UCSD-AML1 (cell line): ENCODE results near the gene BMPR2.
"Not testable (repeated sequence)": the region's sequence is repeated elsewhere in the genome, so short reads cannot be mapped to it uniquely, and the experiment has no call there.

ENCODE experiments used
- DNase-seq: peaks from one replicate; lab custom pipeline; 2025; ENCODE audit not compliant: unreplicated experiment; lab: John Stamatoyannopoulos, UW

BMPR2 gene

DNA sequence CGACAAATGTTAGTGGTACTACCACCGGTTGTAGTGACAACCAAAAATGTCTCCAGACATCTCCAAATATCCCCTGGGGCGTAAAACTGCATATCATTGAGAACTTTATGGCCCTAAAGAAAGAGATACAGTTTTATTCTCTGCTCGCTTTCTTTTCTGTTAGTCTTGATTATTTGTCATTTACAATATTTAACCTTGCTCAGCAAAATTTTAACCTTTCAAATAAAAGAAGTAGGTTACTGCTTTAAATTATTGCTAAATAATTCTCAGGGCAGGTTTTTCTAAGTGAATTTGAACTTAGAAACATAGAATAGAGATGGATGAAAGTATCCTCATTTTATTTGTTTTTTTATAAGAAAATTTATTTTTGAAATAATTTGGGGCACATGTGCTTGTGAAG lies 67.9 kb downstream of the BMPR2 start:
- no peak for DNase-seq

DNA sequence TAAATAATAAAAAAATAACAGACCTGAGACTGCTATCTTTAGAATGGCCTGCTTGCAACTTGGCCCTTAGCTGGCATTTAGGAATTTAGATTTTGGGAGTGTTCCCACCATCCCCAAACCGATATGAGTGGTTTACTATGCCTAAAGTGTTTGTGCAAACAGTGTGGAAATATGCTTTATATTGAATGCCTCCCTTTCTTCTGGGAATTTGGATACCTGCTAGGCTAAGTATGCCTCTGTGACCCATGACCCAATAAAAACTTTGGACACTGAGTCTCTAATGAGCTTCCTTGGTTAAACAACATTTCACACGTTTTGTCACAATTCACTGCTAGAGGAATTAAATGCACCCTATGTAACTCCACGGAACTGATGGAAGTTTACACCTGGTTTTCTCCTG lies 73.2 kb downstream of the BMPR2 start:
- DNase-seq = no peak

GRCh38 chr2:202450785-202451184 lies 74.7 kb downstream of the BMPR2 start:
- no peak for DNase-seq

DNA sequence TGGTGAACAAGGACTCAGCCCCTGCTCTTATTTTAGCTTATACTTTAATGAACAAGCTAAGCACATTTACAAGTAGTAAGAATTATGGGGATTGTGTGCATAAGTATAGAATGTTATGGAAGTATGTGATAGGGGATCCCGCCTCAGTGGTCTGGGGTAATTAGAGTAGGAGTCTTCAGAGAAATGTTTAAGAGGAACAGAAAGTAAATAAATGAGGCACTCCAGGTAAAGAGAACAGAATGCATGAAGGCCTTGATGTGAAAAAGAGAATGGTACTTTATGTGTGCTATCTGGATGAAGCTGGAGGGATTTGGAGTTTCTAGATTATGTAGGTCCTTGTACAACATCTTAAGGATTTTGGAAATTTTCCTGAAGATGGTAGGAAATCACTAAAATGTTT lies 76.6 kb downstream of the BMPR2 start:
- no peak for DNase-seq

DNA sequence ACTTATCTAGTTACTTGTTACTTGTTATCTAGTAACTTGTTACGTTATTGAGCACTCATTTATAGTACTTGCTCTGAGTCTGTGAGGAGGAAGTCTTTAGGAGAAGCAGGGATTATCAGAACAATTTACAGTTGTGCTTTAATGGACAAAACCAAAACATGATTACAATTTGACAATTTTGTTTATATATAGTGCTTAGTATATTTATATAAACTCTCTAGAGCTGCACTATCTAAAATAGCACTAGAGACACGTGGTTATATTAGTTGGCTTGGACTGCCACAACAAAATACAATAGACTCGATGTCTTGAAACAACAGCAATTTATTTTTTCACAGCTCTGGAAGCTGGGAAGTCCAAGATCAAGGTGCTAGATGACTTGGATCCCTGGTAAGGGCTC lies 78.4 kb downstream of the BMPR2 start:
- no peak for DNase-seq

DNA sequence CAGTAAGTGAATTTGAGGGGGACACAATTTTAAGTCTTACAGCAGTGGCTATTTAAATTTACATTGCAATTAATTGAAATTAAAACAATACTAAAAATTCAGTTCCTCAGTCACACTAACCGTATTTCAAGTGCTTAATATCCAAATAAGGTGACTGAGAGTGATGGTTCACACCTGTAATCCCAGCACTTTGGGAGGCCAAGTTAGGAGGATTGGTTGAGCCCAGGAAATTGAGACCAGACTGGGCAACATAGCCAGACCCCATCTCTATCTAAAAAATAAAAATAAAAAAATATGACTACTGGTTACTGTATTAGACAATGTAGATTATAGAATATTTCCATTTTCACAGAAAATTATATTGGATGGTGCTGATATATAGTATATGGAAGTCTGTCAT lies 79.0 kb downstream of the BMPR2 start:
- DNase-seq = no peak

DNA sequence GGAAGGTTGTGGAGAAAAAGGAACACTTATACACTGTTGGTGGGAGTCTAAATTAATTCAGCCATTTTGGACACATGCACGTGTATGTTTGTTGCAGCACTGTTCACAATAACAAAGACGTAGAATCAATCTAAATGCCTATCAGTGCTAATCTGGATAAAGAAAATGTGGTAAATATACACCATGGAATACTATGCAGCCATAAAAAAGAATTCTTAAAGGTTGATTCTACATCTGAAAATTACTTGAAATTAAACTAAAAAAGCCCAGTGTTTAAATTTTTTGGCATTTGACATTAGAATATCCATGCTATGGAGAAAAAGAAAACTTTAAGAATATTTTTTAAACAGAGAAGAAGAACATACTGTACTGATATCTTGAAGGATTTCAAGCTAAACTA lies 84.0 kb downstream of the BMPR2 start:
- no peak for DNase-seq

GRCh38 chr2:202479090-202479489 lies 103.0 kb downstream of the BMPR2 start:
- DNase-seq = no peak

- DNase-seq = no peak
These were observed 103.5 kb downstream of the BMPR2 start for GRCh38 chr2:202479610-202480009.

DNA sequence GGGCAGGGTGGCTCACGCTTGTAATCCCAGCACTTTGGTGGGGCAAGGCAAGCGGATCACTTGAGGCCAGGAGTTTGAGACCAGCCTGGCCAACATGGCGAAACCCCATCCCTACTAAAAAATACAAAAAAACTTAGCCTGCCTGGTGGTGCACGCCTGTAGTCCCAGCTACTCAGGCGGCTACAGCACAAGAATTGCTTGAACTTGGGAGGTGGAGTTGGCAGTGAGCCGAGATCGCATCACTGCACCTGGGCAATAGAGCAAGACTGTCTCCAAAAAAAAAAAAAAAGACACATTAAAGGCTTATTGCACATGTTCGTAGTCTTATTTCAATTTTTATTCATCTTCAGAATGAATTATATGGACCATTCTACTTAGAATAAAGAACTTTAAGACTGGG lies 110.2 kb downstream of the BMPR2 start:
- DNase-seq = no peak

DNA sequence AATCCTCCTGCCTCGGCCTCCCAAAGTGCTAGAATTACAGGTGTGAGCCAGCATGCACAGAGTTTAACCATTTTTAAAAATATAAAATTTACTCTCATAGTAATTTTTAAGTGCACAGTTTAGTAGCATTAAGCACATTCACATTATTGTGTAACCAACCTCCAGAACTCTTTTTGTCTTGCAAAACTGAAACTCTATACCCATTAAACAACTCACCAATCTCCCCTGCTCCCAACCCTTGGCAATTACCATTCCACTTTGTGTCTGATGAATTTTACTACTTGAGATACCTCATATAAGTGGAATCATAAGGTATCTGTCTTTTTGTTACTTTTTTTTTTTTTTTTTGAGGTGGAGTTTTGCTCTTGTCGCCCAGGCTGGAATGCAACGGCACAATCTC lies 112.5 kb downstream of the BMPR2 start:
- no peak for DNase-seq

DNA sequence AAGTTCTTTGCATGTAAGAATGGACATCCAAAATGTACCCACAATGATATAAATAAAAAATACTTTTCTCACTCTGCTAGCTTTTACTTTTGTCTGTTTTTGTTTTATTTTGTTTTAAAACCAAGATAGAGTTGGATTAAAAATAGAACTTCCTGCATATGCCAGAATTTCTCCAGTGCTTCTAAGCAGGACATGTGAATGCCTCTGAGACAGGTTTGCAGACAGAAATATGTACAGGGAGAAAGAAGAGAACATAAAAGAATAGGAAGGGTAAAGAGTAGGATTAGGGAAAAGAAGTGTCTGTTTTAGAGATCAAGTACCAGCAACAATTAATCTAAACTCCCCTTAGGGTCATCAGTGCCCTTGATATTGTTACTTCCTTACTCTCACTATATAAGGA lies 114.4 kb downstream of the BMPR2 start:
- DNase-seq = no peak

DNA sequence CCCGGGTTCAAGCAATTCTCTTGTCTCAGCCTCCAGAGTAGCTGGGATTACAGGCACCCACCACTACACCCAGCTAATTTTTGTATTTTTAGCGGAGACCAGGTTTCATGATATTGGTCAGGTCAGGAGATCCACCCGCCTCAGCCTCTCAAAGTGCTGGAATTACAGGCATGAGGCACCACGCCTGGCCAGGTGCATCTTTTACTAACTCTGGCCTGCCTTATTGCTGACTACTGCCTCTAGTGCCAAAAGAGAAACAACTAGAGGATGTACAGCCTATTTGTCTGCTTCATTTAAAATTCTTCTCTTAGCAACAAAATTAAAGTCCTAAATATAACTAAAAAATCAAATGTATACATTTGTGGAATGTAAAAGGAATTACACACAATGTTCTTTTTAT lies 115.4 kb downstream of the BMPR2 start:
- no peak for DNase-seq

DNA sequence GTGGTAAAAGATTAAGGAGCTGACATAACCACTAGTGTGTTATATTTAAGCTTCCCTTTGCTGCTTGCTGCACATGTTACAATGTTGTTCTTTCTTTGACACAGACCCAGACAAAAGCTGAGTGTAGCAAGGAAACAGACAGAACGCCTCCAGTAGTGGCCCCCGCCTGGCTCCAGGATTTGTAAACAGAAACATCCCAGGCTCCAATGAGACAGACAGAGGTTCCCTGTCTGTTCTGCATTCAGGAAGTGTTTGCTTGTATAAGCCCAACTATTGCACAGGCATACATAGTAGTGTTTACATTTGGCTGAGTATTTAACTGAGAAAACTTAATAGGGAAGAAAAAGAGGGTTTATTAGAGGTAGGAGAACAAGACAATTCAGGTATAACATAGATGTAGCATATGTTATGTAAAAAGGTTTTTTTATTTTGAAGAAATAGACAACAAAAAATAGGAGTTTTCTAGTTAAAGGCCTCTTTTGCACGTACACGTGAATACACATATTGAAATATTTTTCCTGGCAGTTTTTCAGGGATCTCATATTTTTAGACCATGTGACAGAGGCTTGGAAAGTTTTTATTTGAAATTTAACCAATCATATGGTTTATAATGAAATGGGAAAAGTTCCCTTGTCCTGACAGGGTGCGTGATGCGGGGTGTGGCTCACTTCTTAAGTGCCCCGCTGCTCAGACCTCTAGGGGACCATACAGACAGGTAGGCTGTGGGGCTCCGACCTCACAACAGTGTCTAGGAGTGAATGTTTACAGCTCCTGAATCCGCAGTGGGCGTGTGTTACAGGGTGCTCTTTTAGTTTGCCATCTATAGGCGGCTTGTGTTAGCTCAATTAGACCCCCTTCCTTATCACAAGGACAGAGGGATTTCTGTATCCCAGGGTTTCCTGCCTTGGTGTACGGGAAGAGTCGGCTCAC lies 118.4 kb downstream of the BMPR2 start:
- DNase-seq = no peak

DNA sequence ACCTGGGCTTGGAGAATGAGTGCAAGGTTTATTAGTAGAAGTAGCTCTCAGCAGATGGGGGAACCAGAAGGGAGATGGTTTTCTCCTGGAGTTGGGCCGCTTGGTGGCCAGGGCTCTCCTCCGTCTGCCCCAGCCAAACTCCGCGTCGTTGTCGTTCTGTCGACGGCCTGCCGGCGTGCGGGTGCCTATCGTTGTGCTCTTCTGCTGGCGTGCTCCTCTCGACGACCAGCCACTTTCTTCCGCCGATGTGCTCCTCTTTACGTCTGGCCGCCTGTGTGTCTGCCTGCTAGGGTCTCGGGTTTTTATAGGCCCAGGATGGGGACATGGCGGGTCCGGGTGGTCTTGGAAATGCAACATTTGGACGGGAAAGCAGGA lies 119.1 kb downstream of the BMPR2 start:
- no peak for DNase-seq

DNA sequence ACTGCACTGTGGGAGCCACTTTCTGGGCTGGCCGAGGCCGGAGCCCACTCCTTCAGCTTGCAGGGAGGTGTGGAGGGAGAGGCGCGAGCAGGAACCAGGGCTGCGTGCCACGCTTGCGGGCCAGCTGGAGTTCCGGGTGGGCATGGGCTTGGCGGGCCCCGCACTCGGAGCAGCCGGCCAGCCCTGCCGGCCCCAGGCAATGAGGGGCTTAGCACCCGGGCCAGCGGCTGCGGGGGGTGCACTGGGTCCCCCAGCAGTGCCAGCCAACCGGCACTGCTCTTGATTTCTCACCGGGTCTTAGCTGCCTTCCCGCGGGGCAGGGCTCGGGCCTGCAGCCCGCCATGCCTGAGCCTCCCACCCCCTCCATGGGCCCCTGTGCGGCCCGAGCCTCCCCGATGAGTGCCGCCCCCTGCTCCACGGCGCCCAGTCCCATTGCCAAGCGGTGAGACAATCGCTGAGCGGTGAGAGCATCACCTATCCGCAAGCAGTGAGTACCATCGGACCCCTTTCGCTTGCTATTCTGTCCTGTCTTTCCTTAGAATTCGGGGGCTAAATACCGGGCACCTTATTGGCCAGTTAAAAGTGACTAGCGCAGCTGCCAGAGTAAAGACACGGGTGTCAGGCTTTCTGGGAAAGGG lies 120.8 kb downstream of the BMPR2 start:
- DNase-seq = not testable (repeated sequence)

GRCh38 chr2:202497473-202497866 lies 121.3 kb downstream of the BMPR2 start:
- not testable (repeated sequence) for DNase-seq

- not testable (repeated sequence) for DNase-seq
These were observed 123.7 kb downstream of the BMPR2 start for GRCh38 chr2:202499841-202500240.

DNA sequence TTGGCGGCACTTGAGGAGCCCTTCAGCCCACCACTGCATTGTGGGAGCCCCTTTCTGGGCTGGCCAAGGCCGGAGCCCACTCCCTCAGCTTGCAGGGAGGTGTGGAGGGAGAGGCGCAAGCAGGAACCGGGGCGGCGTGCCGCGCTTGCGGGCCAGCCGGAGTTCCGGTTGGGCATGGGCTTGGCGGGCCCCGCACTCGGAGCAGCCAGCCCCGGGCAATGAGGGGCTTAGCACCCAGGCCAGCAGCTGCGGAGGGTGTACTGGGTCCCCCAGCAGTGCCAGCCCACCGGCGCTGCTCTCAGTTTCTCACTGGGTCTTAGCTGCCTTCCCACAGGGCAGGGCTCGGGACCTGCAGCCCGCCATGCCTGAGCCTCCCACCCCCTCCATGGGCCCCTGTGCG lies 127.1 kb downstream of the BMPR2 start:
- DNase-seq = not testable (repeated sequence)

DNA sequence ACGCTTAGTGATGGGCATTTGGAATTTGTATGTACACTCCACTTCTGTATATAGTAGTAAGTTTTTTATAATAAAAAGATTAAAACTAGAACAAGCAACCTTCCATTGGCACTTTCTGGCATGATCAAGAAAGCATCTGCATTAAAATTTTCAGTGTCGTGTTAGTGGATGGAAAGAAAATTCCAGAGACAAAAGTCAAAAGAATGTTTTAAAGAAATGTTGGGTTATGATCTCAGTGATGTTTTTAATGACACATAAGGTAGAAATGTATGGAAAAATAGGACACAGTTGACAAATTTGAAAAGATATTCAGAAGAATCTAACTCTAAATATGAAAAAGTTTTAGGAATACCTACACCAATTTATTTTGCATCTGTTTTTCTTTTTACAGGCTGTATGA lies 132.6 kb downstream of the BMPR2 start:
- DNase-seq = no peak

DNA sequence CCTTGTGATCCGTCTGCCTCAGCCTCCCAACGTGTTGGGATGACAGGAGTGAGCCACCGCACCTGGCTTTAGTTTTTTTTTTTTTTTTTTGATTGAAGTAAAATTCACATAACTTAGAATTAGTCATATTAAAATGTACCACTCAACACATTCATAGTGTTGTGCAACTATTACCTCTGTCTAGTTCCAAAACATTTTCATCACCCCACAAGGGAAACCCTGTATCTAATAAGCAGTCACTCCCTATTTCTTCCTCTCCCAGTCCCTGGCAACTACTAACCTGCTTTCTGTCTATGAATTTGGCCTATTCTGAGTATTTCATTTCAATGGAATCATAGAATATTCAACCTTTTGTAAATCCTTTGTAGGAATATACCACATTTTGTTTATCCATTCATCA lies 134.8 kb downstream of the BMPR2 start:
- no peak for DNase-seq

DNA sequence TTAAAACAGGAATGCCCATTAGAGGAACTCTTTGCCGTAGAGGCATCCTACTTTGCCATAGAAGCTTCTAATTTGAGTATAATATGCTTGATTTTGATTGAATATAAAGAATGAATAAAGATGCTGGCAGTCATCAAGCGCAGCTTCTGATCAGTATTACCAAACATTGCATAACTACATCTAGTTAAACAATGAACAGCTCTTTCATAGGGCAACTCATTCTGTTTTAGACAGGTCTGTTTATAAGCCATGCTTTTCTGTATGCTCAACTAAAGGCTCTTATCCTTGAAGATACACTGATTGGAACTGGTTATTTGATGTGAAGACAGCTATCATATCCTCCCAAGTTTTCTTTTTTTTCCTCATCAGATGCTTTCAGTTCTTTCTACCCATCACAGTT lies 136.0 kb downstream of the BMPR2 start:
- DNase-seq = no peak

DNA sequence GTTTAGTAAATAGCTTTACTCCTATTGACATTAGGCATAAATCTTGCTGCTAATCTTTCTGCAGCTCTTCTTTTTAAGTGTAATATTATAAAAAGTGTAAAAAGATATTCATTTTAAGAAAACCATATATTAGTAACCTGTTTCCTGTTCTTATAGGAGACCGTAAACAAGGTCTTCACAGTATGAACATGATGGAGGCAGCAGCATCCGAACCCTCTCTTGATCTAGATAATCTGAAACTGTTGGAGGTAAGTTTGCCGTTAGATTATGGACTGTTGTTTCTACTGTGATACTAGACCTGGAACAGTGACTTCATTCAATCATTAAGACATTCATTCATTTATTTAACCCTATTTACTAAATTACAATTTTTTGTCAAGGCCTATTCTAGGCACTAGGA lies 138.6 kb downstream of the BMPR2 start:
- DNase-seq = no peak
